ENCODE data around the gene INPP5A.

GRCh38 chr10:132786884-132787494, 249.4 kb downstream of the INPP5A start:
- TF ChIP-seq CTCF (IDR thresholded peaks at IDR 0.05): no peak
- no peak for TF ChIP-seq EZH2 (IDR thresholded peaks at IDR 0.05; ENCODE audit: borderline replicate concordance, insufficient read depth, low read depth, low read length, poor library complexity, severe bottlenecking)
